GM23248 (cell line): ENCODE measurements around the gene GRB14.

Source experiments
- EZH2 ChIP-seq: fragments of 200-600 bp; sonication (generic); IDR thresholded peaks from 2 replicates; pipeline ENCODE4 v1.6.1; 2018; ENCODE audit warnings: antibody characterized with exemption, mild to moderate bottlenecking; ENCODE audit not compliant: insufficient read depth, poor library complexity, severe bottlenecking
- EZH2phosphoT487 ChIP-seq: fragments of 200-600 bp; sonication (generic); IDR thresholded peaks from 2 replicates; pipeline ENCODE4 v1.6.1; 2018; ENCODE audit warnings: antibody characterized with exemption, moderate library complexity, mild to moderate bottlenecking, low read depth; ENCODE audit not compliant: insufficient read depth

DNA sequence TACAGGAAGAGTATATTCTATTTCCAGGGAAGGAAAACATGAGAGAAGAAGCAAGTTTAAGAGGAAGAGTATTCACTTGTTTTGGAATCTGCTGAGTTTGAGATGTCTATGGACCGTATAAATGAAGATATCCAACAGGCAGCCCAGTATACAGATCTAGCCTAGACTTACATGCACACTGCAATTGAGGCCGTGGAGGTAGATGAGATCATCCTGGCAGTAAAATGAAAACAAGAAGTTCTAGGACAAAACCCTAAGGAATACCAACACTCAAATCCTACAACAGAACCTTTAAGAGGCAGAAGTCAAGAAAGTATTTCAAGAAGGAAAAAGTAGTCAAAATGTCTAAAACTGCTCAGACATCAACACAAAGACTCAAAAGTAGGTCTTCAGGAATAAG lies 16.0 kb downstream of the GRB14 start:
- no peak for TF ChIP-seq EZH2
- TF ChIP-seq EZH2phosphoT487: no peak
